HuH-7.5 (cell line): ENCODE measurements around the gene DCLK3.

ENCODE experiments used
- DNase-seq: peaks from one replicate; pipeline ENCODE4 v3.0.0; 2011; ENCODE audit warnings: low spot score

Gene DCLK3

GRCh38 chr3:36669764-36670163 is 94.6 kb downstream of the DCLK3 start:
- no peak for DNase-seq

- no peak for DNase-seq
Measured at GRCh38 chr3:36666166-36666565, 98.2 kb downstream of the DCLK3 start.

- no peak for DNase-seq
Measured at GRCh38 chr3:36663666-36664291, 100.6 kb downstream of the DCLK3 start.

GRCh38 chr3:36662626-36663025 is 101.7 kb downstream of the DCLK3 start:
- DNase-seq, result no peak
